Fibroblast of lung (primary cell): Measurements from ENCODE around the gene MAEA.

ENCODE experiments used
- CTCF ChIP-seq, 2 donors: IDR thresholded peaks in 1 of 2; conservative IDR thresholded peaks in 1 of 2; 1 replicate in 1 of 2; 2 replicates in 1 of 2; pipeline ENCODE4 v1.5.1; 2011 to 2012; ENCODE audit warnings: low read length in 2 of 2, control low read depth in 1 of 2, inconsistent platforms in 1 of 2, low read depth in 1 of 2, mild to moderate bottlenecking in 1 of 2
- EZH2 ChIP-seq: IDR thresholded peaks from 2 replicates; pipeline ENCODE4 v1.5.1; 2012; ENCODE audit warnings: low read length, control low read depth, mild to moderate bottlenecking; ENCODE audit errors: missing control alignments

GRCh38 chr4:1260418-1261106 lies 29.1 kb upstream of the MAEA start:
- TF ChIP-seq EZH2 (no peak), CTCF (conservative IDR thresholded peaks at IDR 0.05 in 1 of 2, IDR thresholded peaks at IDR 0.05 in 1 of 2; ENCODE audit: low read depth in 1 of 2, low read length in 2 of 2) (no peak)
